IPS-15b (cell line): ENCODE results near the gene DEPDC7.
"Not testable (repeated sequence)": the region's sequence is repeated elsewhere in the genome, so short reads cannot be mapped to it uniquely, and the experiment has no call there.

Experiments
- H3K27me3 ChIP-seq: one replicate; pipeline ENCODE4 v1.6.1; 2013; ENCODE audit warnings: low read length; ENCODE audit not compliant: control insufficient read depth, insufficient read depth
- H3K36me3 ChIP-seq: one replicate; pipeline ENCODE4 v1.6.1; 2013; ENCODE audit warnings: low read length; ENCODE audit not compliant: control insufficient read depth, insufficient read depth
- H3K4me1 ChIP-seq: one replicate; pipeline ENCODE4 v1.6.1; 2013; ENCODE audit warnings: mild to moderate bottlenecking, low read length; ENCODE audit not compliant: control insufficient read depth, insufficient read depth
- H3K4me3 ChIP-seq: one replicate; pipeline ENCODE4 v1.5.1; 2013; ENCODE audit warnings: low read depth, low read length
- H3K9ac ChIP-seq: one replicate; pipeline ENCODE4 v1.6.1; 2013; ENCODE audit warnings: low read depth, mild to moderate bottlenecking, low read length
- H3K9me3 ChIP-seq: one replicate; pipeline ENCODE4 v1.6.1; 2013; ENCODE audit warnings: mild to moderate bottlenecking, low read length; ENCODE audit not compliant: control insufficient read depth, insufficient read depth

DEPDC7 gene

DNA sequence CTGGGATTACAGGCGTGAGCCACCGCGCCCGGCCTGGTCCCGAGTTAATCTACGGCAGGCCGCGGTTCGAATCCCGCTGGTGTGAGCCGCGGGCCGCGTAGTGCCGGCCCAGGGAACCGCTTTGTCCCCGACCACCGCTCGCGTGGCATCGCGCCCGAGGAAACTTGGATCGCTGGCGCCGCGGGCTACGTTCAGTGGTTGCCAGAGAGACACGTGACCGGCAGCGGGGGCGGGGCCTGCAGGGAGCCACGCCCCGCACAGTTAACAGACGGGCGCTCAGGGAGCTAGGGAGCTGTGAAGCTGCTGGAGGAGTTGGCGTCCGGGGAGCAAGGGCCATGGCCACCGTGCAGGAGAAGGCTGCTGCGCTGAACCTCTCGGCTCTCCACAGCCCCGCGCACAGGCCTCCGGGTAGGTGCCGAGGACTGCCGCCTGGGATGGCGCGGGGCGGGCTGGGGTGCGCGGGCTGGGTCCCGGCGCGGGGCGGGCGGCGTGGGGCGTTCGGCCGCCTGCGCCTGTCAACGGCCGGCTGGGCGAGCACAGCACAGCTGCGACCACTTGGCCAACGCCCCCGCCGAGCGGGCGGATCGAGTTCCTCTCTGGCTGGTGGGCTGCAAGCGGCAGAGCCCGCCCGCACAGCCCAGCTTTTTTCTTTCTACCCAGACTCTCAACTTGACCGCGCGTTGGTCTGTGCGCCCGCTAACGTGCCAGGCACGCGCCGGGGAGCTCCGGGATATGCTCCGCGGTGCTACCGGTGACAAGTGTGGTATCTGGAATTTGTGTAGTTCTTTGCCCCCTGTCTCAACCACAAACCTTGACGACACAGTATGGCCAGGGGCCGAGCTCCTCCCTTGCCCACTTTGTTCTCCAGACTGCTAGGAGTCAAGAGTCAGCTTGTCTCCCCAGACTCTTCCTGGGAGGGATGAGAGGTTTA lies at the start of gene DEPDC7:
Gene DEPDC7 (plus strand): TSS at position 258 of the 931 bp plus-strand sequence. CDS start 78 bp downstream, at position 336.
- H3K9ac ChIP-seq = peak within 1 kb of the TSS; percentile 8
- H3K27me3 ChIP-seq = peaks cover 12% of the 10 kb centered on the region
- no peaks in the 10 kb centered on the region for H3K36me3 ChIP-seq
- H3K4me3 ChIP-seq = peak within 1 kb of the TSS; percentile 64
- H3K9me3 ChIP-seq = no peaks in the 10 kb centered on the region
- H3K4me1 ChIP-seq = peaks cover 3% of the 10 kb centered on the region

DNA sequence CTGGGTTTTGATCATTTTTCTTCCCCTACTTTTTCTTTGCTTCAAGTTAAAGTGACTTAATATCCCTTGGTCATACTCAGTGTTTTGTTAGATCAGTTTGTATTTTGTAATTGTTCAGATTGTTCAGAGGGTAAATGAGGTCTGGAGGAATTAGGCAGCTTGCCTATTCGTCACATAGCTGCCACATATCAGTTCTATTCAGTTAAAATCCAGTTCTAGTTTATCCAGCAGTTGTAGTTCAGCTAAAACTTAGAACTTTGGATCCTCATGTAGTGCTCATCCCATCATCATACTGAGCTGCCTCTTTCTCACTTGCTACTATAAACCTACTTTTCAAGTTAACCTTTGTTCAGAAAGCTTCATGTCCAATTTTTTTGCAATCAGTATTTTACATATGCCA lies 47.1 kb upstream of the DEPDC7 start:
- Histone ChIP-seq H3K4me3 (no peak overlapping the region), H3K36me3 (peaks cover 21% of the 10 kb centered on the region), H3K9ac (no peak overlapping the region), H3K4me1 (no peaks in the 10 kb centered on the region), H3K27me3 (no peaks in the 10 kb centered on the region), H3K9me3 (no peaks in the 10 kb centered on the region)

DNA sequence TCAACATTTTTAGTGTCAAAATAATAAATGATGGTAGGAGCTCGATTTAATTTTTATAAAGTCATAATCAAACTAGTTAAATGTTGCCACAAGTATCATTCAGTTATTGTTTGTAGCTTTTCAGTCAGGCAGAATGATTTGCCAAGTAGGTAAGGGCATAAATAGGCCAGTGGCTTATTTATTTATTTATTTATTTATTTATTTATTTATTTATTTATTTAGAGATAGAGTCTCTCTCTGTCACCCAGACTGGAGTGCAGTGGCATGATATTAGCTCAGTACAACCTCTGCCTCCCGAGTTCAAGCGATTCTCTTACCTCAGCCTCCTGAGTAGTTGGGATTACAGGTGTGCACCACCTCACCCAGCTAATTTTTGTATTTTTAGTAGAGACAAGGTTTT lies 43.4 kb upstream of the DEPDC7 start:
- H3K9ac ChIP-seq, H3K9me3 ChIP-seq, H3K27me3 ChIP-seq, H3K4me3 ChIP-seq, H3K4me1 ChIP-seq: not testable (repeated sequence)
- H3K36me3 ChIP-seq = peaks cover 24% of the 10 kb centered on the region

DNA sequence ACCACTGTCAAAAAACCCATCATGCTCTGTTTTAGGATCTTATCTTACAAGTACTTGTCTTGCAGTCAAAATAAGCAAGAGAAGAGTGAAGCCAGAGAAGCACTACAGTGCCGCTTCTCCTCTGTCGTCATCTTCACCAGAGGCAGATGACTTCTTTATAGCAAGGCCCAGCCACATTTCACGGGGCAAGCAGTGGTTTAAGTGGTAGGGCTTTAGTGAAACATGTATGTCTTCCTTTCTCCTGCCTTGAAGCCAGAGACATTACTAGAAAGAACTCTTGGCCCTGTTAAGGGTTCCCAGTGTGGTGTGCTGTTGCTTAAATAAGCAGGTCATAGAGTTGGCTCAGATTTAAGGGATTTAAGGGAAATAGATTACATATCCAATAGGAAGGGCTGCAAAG lies 42.9 kb upstream of the DEPDC7 start:
- no peaks in the 10 kb centered on the region for H3K27me3 ChIP-seq
- H3K9ac ChIP-seq = no peak overlapping the region
- H3K9me3 ChIP-seq = no peaks in the 10 kb centered on the region
- H3K4me1 ChIP-seq = no peaks in the 10 kb centered on the region
- H3K36me3 ChIP-seq = peaks cover 22% of the 10 kb centered on the region
- H3K4me3 ChIP-seq = no peak overlapping the region

DNA sequence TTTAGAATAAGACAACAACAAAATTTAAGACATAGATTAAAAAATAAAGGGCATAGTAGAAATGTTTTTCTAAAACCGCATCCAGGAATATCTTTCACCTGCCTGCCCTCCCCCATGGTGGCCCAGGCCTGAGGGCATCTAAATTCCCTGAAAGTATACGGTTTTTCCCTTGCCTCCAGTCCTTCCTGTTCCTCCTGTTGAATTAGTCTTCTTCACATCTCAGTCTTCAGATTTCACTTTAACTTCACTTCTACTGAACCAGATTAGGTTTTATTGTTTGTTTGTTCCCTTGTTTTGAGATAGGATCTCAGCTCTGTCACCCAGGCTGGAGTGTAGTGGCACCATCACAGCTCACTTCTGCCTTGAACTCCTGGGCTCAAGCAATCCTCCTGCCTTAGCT lies 33.1 kb upstream of the DEPDC7 start:
- Histone ChIP-seq H3K36me3 (no peaks in the 10 kb centered on the region), H3K4me3 (no peak overlapping the region), H3K9me3 (no peaks in the 10 kb centered on the region), H3K4me1 (no peaks in the 10 kb centered on the region), H3K9ac (no peak overlapping the region), H3K27me3 (no peaks in the 10 kb centered on the region)

DNA sequence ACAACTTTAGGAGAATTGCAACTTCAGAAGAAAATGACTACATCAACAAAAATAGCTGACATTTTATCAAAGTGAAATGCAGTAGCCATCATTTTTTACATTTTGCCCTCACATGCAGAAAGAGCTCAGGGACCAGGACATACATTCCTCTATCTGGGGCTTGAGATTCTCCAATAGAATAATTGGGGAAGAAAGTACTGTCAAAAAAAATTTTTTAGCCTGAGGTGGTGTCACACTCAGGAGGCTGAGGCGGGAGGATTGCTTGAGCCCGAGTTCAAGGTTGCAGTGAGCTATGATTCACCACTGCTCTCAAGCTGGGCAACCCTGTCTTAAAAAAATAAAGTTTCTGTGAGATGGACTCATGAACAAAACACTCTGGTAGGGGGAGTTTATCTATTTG lies 32.2 kb upstream of the DEPDC7 start:
- H3K4me3 ChIP-seq = no peak overlapping the region
- no peaks in the 10 kb centered on the region for H3K36me3 ChIP-seq
- no peaks in the 10 kb centered on the region for H3K9me3 ChIP-seq
- no peak overlapping the region for H3K9ac ChIP-seq
- H3K4me1 ChIP-seq = no peaks in the 10 kb centered on the region
- no peaks in the 10 kb centered on the region for H3K27me3 ChIP-seq

DNA sequence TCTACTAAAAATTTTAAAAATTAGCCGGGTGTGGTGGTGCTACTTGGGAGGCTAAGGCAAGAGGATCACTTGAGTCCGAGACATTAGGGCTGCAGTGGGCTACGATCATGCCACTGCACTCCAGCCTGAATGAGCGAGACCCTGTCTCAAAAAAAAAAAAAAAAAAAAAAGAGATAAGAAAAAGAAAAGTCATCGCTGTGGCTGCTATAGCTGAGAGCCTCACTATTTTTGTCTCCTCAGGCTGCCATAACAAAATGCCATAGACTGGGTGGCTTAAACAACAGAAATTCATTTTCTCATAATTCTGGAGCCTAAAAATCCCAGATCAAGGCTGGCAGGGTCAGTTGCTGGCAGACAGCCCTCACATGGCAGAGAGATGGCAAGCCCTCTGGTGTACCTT lies 30.1 kb upstream of the DEPDC7 start:
- Histone ChIP-seq H3K9me3 (no peaks in the 10 kb centered on the region), H3K4me3 (no peak overlapping the region), H3K36me3 (no peaks in the 10 kb centered on the region), H3K4me1 (no peaks in the 10 kb centered on the region), H3K9ac (no peak overlapping the region), H3K27me3 (no peaks in the 10 kb centered on the region)

DNA sequence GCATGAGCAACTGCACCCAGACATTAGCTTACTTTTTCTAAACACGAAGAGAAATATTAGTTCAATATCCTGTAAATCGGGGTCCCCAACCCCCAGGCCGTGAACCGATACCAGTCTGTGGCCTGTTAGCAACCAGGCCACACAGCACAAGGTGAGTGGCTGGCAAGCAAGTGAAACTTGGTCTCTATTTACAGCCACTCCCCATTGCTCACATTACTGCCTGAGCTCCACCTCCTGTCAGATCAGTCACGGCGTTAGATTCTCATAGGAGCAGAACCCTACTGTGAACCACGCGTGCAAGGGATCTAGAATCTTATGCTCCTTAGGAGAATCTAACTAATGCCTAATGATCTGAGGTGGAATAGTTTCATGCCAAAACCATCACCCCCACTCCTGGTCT lies 27.8 kb upstream of the DEPDC7 start:
- Histone ChIP-seq H3K4me3 (no peak overlapping the region), H3K27me3 (no peaks in the 10 kb centered on the region), H3K4me1 (no peaks in the 10 kb centered on the region), H3K9ac (no peak overlapping the region), H3K9me3 (no peaks in the 10 kb centered on the region), H3K36me3 (no peaks in the 10 kb centered on the region)

DNA sequence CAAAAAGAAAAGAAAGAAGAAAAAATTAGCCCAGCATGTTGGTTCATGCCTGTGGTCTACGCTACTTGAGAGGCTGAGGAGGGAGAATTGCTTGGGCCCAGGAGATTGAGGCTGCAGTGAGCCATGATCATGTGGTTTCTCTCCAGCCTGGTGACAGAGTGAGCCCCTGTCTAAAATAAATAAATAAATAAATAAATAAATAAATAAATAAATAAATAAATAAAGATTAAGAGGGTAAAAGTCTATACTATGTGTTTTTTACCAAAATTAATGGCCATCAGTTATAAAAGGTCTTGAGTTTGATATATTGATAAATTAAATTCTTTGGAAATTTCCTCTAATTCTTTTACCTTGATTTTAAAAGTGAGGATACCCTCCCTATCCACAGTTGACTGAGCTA lies 25.2 kb upstream of the DEPDC7 start:
- Histone ChIP-seq H3K9ac (no peak overlapping the region), H3K4me1 (no peaks in the 10 kb centered on the region), H3K9me3 (no peaks in the 10 kb centered on the region), H3K4me3 (no peak overlapping the region), H3K27me3 (no peaks in the 10 kb centered on the region), H3K36me3 (no peaks in the 10 kb centered on the region)

DNA sequence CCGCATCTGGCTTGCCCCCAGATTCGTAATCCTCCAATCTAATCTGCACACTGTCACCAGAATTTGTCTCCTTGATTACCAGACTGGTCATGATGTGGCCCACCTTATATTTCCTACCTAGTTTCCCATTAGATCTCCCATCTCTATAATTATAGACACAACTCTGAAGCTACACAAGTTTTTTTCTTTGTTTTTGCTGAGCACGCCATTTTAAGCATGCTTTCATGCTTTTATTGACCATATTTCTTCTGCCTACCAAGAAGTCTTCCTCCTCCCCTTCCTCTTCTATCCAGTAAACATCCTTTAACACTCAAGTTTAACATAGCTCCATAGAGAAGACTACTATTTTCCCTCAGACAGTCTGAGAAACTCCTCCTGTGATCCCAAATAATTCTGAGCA lies 24.3 kb upstream of the DEPDC7 start:
- H3K4me3 ChIP-seq = no peak overlapping the region
- no peaks in the 10 kb centered on the region for H3K9me3 ChIP-seq
- no peaks in the 10 kb centered on the region for H3K4me1 ChIP-seq
- no peaks in the 10 kb centered on the region for H3K36me3 ChIP-seq
- H3K9ac ChIP-seq = no peak overlapping the region
- H3K27me3 ChIP-seq = no peaks in the 10 kb centered on the region

DNA sequence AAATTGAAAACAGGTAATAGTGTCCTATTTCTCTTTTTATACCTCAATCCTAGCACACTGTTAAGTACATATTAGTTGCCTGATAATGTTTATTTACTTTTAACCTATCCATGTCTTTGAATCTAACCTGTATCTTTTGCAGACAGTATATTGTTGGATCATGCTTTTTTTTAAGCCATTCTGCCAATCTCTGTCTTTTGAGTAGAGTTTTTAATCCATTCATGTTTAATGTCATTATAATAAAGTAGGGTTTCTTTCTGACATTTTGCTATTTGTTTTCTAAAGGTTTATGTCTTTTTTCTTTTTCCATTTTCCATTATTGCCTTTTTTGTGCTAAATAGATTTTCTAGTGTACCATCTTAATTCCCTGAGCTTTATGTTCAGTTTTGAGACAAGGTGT lies 23.8 kb upstream of the DEPDC7 start:
- Histone ChIP-seq H3K4me1 (no peaks in the 10 kb centered on the region), H3K4me3 (no peak overlapping the region), H3K9me3 (no peaks in the 10 kb centered on the region), H3K9ac (no peak overlapping the region), H3K36me3 (no peaks in the 10 kb centered on the region), H3K27me3 (no peaks in the 10 kb centered on the region)

DNA sequence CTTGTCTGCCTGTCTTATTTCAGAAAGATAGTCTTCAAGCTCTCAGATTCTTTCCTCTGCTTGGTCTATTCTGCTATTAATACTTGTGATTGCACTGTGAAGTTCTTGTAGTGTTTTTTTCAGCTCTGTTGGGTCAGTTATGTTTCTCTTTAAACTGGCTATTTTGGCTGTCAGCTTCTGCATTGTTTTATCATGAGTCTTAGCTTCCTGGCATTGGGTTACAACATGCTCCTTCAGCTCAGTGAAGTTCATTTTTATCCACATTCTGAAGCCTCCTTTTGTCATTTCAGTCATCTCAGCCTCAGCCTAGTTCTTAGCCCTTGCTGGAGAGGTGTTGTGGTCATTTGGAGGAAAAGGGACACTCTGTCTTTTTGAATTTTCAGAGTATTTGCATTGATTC lies 15.5 kb upstream of the DEPDC7 start:
- no peak overlapping the region for H3K9ac ChIP-seq

More for the DNA sequence above, 15.5 kb upstream of the DEPDC7 start:
- no peaks in the 10 kb centered on the region for H3K9me3 ChIP-seq
- H3K4me1 ChIP-seq = peaks cover under 1% of the 10 kb centered on the region
- no peaks in the 10 kb centered on the region for H3K36me3 ChIP-seq
- H3K27me3 ChIP-seq = no peaks in the 10 kb centered on the region
- no peak overlapping the region for H3K4me3 ChIP-seq
